ENCODE data around the gene TBC1D4.
A peak's percentile ranks its signal among the peaks of the same experiment; 100 is the strongest.

TBC1D4 gene

DNA sequence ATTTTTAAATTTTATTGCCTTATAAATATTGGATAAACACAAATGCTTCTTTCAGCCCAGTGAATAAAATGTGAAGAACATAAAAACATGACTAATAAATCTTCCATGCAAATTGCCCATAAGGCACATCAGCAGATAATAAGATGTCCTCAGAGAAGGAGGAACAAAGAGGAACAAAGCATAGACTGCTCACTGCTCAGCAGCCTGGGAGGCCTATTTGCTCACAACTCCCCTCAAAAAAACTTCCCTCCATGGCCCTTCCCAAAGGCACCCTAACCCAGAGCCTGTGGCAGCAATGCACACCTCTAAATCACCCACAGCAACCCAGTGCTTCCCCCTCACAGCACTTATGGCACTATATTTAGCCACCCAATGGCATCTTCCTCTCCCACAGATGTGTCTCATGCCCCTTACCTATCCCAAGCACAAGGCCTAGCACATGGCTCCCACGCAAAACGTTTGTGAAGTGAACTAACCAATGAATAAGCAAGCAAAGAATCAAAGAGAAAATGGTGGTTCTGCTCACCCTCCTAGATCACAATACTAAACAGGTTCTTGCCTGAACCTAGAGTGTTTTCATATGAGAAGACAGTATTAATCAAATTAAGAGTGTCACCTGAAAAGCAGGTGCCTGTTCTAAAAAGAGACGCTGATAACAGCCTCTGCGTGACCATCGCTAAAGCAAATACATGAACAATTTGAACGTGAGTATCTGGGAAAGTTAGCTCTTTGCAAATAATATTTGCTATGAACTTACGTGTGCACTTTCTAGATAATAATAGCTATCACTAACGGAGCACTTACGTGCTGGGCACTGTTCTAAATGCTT is 96.9 kb downstream of the TBC1D4 start:
- peak; percentile 73 for DNase-seq

DNA sequence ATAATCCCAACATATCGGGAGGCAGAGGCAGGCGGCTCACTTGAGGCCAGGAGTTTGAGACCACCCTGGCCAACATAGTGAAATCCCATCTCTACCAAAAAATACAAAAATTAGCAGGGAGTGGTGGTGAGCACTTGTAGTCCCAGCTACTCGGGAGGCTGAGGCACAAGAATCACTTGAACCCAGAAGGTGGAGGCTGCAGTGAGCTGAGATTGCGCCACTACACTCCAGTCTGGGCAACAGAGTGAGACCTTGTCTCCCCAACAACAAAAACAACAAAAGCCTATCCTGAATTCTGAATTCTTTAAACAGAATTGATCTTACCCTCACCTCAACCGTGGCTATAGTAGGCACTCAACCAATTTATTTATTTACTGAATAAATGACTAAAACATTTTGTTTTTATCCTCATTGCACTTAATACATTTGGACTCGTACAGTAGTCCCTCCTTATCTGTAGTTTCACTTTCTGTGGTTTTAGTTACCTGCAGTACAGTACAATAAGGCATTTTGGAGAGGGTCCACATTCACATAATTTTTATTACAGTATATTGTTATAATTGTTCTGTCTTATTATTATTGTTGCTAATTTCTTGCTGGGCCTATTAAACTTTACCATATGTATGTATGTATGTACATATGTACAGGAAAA is 98.8 kb downstream of the TBC1D4 start:
- no peak for DNase-seq

DNA sequence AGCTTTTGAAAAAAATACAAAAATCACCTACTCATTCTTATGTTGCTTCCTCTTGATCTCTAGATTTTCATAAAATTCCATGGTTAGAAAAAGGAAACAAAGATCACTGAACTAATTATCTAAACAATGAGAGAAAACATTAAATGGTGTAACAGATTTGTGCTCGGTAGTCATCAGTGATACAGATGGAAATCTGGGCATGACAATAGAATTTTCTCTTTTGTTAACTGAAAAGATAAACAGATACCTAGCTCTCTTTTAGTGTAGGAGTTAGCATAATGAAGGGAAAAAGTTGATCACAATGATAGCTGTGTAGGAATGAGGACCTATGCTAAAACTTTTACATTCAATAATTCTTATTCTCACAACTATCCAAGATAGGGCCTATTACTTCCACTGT is 103.7 kb downstream of the TBC1D4 start:
- no peak for DNase-seq

DNA sequence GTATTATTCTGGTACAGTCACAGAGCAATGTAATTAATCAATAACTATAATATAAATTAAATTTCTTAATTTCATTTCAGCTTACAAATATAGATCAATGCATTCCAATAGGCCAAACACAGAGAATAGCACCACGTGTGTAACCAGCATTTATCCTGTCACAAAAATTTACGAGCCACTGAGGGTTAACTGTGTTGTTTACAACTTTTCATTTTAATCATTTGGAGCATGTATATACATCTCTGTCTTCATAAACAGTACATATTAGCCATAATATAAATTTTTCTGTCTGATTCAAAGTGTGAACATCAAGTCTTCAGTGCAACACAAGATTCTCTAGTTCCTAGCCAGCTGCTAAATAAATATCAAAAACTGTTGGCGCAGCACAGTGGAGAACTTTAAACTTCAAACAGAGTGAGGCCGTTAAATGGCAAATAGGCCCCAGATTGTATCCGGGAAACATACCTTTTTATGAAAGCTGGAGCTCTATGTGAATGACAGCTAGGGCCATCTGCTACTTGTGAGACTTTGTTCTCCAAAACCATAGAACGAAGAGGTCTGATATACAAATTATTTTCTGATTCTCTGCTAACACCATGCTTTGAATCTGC is 105.1 kb downstream of the TBC1D4 start:
- DNase-seq = no peak

DNA sequence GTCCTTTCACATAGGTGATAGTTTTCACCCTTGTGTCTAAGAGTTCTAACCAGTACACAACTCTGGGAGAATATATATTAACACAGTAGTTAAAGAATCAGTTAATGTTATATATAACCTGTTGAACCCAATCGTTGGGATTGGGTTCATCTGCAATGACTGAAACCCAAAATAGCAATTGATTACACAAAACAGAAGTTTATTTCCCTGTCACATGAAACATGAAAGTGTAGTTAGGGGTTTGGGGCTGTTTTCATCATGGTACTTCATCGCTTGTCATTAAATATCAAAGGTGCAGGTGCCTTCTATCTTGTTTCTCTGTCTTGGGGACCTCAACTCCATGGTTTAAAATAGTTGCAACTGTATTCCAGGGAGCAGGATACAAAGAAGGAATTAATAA is 106.6 kb downstream of the TBC1D4 start:
- DNase-seq = no peak

DNA sequence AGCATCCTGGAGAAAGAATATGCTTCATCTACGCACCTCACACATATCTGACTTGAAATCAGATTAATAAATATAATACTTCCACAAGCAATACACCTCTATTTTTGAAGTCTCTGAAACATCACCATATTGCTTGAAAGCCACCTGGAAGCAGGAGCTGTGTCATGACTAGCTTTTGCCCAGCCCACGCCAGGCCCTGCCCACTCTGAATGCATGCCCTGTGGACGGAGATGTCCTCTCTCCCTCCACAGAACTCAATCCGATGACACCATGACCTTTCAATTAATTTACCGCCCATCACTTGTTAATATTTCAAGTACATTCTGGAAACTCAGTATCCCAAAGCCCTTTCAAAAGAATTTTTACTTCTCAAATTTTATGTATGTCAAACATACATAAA is 108.0 kb downstream of the TBC1D4 start:
- no peak for DNase-seq

DNA sequence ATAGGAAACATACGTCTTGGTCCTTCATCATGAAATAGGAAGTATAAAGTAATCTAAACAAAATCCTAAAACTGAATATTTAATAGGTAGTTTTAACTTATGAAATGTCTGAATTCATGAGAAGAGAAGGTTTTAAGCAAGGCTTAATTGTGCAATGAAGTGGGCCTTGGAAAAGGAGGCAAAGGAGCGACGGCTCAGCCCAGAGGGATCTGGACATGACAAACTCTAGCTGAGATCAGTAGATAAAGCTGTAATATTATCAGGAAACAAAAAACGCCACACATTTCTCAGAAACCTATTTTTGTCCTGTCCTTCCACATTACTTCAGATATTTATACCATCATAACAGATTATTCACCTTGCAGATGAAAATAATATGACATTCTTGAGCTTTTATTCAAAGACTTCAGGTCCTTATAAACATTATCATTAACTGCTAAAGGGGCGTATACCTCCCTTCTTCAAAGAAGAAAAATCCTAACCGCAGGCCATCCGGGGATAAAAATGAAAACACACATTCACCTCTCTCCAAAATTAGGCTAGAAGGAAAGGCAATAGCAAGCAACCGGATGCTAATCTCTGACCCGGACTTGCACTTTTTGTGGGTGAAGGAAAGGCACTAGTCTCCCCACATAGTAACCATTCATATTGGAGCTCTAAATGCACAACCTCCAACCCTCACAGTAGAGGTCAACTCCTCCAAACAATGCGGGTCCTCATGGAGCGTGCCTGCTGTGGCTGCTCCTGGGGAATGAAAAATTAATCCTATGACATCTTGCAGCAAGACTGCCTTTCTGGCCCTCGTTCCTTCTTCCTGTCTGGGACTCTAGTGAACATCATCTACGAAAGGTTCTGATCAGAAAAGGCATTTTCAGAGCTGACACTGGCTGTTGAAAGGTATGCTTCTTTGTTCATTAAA is 108.8 kb downstream of the TBC1D4 start:
- no peak for DNase-seq

DNA sequence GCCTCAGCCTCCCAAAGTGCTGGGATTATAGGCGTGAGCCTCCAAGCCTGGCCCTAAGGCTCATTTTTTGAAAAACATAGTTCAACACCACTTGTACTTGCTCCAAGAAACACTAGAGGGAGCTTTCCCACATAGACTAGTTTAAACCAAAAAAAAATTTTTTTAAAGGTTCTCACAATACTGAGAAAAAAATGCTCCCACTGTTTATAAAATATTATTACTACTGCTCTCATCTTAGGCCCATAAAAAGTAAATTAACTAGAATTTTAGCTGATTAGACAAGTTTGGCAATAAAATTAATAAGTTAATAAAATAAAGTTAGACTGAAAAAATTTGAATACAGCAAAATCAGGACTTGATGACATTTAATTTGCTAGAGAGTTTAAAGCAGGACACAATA is 109.5 kb downstream of the TBC1D4 start:
- DNase-seq = peak; percentile 51

DNA sequence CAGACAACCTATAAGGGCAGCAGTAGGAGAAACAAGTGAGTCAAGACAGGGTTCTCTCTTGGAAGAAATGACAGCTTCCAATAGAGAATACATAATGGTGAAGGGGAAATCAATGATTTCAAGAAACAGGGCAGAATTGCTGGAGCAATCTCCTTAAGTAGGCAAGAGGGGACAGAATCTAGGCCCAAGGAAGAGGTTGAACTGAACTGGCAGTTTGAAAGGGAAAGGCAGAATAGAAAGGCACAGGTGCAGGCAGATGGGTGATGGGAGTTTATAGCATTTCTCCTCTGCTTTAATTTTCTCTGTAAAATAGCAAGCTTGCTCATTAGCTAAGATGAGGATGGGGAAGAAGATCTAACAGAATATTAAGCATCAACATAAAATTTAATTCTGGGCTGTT is 110.8 kb downstream of the TBC1D4 start:
- no peak for DNase-seq

DNA sequence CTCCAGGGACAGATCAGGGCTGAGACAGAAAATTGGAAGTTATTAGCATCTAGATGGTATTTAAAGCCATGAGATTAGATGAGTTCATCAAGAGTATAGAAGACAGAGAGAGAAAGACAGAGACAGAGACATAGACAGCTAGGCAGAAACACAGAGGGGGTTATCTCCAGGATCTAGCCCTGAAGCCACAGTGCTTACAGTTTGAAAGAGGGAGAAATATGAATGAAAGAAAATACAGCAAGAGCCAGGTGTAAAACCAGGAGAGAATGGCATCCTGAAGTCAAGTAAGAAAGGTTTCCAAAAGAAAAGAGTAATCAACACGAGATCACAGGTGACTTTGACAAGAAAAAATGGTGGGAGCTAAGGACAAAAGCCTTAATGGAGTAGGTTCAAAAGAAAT is 111.2 kb downstream of the TBC1D4 start:
- DNase-seq = no peak

DNA sequence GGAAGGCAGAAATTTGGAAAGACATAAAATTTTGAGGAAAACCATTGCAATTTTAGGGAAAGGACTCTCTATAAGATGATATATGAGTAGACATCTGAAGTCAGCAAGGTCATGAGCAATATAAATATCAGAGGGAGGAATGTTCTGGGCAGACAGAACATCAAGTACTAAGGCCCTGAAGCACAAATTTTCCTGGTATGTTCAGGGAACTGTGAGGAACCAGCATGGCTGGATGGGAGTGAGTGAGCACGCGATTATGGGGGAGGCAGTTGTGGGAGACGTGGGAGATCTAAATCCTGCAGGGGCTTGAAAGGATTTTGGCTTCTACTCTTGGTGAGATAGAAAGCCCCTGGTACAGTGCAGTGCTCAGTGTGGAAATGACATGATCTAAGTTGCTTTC is 112.0 kb downstream of the TBC1D4 start:
- DNase-seq = no peak

DNA sequence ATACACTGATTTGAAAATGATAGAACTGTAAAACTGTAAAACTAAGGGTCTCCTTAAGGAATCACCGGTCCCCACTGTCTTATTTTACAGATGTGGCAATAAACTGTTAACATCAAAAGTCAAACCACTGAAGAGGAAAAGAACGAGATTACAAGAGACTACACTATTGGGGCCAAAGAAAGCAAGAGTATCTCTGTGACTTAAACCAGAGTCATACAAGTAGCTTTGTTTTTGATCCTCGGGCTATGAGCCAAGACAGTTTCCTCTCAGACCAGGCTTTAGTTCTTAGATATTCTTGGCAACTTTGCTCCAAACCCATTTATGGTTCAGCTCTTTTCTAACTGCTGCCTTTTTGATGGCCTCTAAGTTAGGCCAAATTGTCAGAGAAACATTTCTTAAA is 113.8 kb downstream of the TBC1D4 start:
- no peak for DNase-seq

DNA sequence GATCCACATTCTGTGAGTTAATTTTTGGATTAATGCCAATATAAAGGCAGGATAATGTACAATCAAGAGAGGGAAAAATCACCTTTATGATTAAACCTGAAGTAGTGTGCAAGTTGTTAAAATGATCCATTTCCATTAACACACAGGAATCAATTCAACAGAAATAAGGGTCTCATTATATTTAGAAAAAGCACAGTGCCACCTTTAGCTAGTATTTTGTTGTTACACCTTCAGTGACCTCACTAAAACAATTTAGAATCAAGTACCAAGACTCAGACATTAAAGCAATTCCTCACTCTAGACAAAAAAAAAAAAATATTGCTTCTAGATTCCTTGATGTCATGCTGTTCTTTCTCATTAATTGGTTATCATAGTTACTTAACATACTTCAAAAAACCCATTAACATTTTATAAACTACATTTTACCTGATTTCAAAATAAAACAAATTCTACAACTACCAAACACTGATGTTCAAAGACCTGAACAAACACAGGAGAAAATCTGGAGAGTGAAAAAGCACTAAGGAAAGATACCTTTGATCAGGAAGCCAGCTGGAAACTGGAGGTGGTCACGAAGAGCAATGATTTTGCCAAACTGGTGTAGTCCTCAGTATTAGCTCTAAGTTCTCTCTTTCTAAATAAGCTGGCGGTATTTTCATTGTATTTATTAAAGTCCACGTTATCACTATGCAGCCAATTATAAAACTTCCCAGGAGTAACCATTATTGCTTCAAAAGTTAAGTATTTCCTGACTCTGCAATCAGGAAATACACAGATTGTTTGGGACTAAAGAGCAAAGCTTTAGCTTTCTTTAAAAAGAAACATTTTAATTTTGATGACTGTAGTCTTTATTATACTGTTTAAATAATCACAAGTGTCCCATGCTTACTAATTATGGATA is 115.3 kb downstream of the TBC1D4 start:
- DNase-seq = no peak

DNA sequence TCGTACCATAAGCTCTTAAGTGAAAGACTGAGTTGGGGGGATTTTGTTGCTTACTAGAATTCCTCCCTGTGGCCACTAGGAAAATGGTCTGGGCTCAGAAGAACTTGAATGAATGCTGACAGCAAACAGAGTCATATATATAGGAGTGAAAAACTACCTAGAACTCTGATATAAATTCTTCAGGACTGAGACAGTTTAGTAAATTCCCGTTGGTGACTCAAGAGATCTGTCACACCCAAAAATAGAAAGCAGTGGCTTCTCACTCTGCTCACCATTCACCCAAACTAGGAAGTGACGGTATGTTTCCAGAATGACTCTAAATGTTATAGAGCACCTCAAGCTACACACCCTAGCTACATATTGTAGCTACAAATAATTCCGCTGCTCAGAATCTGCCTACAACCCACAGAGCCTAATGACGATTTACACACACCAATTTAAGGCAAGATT is 116.2 kb downstream of the TBC1D4 start:
- no peak for DNase-seq

DNA sequence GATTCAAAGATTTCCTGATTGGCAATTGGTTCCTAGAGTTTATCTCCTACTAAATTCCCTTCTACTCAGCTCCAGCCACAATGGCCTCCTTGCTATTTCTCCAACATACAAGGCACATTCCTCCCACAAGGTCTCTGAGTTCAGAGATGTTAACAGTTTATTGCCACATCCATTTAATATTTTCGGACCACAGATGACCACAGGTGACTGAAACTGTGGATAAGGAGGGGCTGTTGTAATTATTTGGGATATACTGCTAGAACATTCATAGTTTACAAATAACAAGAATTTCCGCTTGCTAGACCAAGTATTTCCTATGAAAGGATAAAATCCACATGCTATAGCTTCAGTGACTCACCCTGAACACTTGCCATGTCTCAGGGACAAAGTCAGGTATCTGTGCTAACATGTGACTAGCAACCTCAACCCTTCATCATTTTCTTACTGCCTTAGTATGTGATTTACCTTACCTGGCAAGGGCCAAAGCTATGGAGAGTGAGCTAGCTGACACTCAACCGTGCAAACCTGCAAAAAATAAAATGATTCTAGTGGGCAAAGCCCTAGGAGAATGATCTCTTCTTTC is 117.7 kb downstream of the TBC1D4 start:
- DNase-seq = no peak

DNA sequence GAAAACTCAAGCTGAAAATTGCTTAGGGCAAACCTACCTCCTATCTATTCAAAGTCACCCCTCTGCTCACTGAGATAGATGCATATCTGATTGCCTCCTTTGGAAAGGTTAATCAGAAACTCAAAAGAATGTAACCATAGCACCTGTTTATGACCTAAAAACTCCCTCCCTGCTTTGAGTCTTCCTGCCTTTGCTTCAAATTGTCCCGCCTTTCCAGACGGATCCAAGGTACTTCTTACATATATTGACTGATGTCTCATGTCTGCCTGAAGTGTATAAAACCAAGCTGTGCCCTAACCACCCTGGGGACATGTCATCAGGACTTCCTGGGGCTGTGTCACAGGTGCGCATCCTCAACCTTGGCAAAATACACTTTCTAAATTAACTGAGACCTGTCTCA is 118.6 kb downstream of the TBC1D4 start:
- DNase-seq = no peak

DNA sequence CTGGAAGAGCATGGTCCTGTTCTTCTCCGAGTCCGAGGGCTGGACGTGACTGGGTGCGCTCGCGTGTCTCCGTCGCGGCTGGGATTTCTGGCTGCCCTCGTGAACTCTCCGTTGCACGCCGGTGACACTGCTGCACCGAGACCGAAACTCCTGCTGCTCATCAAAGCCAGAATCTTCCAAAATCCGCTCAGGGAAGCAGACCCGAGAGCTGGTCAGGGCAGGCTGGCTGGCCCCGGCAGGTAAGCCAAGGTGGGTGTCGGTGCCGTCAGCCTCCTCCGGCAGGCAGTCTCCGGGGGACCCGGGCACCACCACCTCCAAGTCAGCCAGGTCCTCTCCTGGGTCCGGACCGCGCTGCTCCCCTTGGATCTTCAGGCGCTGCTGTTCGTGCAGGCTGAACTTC is 119.9 kb downstream of the TBC1D4 start:
- DNase-seq = no peak

DNA sequence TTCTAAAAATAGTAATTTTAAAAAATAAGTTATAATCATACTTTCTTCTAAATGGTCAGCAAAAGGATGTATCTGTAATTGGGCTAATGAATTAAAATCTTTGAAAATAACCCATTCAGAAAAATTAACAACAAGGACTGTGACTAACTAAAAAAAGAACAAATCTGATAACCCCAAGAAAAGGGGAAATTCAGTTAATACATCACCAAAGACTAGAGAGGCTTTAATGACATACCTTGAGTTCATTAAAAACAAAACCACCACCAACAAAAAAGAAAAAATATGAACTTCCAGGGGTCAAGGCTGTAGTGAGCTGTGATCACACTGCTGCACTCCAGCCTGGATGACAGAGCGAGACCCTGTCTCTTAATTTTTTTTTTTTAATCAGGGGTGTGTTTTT is 121.8 kb downstream of the TBC1D4 start:
- no peak for DNase-seq

DNA sequence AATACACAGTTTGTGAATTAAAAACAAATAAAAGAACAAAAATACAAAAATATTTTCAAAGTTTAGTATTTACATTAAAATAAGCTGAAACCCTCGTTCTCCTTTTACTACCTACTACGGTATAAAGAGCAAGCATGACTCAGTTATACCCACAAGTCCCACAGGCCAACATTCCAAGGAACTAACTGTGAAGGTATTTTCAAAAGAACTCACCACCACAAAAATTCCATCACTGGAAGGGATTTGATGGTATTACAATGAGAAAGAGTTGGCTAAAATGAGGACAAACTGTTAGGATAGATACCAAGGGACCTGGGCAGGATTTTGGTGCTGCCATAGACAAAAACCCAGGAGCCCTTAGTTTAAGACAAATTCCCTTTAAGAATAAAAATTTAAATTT is 122.7 kb downstream of the TBC1D4 start:
- DNase-seq = no peak

DNA sequence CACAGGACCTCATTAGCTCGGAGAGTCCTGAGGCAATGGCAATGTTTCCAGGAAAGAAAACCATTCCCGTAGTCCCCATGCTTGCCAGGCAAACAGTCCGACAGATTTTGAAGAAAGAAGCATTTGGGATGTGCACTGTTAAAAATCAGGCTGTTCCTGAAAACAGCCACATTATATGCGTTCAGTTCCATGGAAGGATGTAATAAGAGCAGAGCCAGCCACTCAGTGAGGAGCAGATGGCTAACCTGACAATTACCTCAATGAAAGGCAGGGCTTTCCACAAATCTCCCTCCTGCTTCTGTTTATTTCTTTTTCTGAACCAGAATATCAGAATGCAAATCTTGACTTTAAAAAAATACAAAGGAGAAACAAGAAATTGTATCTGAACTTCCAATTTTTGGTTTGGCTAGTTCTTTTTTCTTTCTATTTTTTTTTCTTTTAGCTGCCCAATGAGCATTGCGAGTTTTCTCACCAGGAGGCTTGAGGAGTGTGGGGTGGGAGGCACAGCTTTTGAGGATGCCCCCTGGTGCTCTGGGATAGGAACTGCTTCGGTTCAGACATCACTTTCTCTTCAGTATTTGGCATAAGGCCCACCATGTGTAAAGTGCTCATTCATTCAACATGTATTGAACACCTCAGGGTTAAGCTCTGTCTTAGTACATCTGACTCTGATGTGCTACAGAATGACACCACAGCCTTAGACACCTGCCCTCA is 124.2 kb downstream of the TBC1D4 start:
- peak; percentile 89 for DNase-seq

DNA sequence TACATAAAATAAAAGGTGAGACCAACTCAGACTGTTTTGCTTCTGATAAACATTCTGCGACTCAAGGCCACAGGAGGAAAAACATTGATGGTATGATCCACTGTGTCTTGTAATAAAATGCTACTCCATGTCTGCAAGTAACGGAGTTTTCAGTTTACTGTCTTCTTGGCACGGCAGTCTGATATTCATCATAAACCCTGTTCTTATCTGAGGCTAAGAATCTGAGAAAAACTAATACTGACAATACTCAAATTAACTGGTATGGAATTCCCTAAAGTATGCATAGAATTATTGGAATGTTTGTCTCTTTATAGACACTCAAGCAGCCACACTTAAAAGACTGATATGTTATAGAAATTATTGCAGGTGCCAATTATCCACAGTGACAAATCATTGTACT is 125.5 kb downstream of the TBC1D4 start:
- DNase-seq = no peak
